GM10248 (cell line): ENCODE results near the gene PIP5K1B.

Source experiments
- CTCF ChIA-PET: fragments of 300-600 bp; sonication (Branson Sonifier 250); formaldehyde crosslinking; extraction: SDS; loops from one replicate; lab custom pipeline; 2021; ENCODE audit warnings: antibody characterized with exemption; lab: Yijun Ruan, JAX
- POLR2A ChIA-PET: fragments of 350-650 bp; sonication (Branson Sonifier 250); formaldehyde crosslinking; extraction: SDS; loops from one replicate; lab custom pipeline; 2020; ENCODE audit warnings: antibody characterized with exemption; lab: Yijun Ruan, JAX
- DNase-seq: peaks from one replicate; pipeline ENCODE4 v3.0.0; 2012; ENCODE audit errors: extremely low spot score
- TF ChIP-seq, protein P1 (sequence below): IDR thresholded peaks from 2 replicates; pipeline ENCODE4 v1.5.1; 2012; ENCODE audit warnings: mild to moderate bottlenecking, low read depth; ENCODE audit errors: extremely low read depth, missing control alignments, control extremely low read depth

PIP5K1B gene

DNA sequence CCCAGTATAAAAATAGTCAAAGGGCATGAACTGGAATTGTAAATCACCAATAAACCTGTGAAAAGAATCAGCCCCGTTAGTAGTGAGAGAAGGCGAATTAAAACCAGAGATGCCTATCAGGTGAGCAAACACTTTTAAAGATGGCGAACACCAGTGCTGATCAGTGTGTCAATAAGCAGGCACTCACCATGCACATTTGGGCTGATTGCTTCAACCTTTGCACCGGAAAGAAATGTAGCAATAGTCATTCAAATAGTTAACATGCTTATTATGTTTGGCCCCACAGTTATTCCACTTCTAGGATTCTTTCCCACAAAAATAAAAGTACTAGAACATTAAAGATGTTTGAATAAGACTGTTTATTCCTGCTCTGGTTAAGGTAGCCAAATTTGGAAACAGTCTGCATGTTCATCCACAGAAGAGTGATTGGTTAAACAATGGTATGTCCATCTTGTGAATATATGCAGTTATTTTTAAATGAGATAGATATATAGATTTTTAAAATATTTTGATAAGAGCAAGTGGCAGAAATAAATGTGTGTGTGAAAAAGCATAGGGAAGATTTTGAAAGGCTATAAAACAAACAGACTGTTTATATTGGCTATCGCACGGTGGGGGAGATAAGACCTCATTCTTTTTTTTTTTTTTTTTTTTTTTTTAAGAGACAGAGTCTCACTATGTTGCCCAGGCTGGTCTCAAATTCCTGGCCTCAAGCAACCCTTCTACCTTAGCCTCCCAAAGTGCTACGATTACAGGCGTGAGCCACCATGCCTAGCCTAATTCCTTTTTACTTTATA lies 112.2 kb downstream of the PIP5K1B start:
- ChIA-PET POLR2A (no interaction called here), CTCF (interaction anchor here (1.0 to 3.1 kb wide), 3 partner anchors 11 to 46 kb away, joined by 3 to 13 read pairs (median 3); no protein-coding TSS in a partner anchor)
- DNase-seq: no peak

DNA sequence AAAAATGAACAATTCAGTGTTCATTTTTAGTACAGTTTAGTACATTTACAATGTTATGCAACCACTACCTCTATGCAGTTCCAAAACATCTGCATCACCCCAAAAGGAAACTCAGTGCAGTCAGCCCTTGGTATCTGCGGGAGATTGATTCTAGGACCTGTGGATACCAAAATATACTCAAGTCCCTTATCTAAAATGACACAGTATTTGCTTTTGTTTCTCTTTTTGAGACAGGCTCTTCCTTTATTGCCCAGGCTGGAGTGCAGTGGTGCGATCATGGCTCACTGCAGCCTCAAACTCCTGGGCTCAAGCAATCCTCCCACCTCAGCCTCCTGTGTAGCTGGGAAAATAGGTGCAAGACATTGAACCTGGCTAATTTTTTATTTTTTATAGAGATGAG lies 114.0 kb downstream of the PIP5K1B start:
- DNase-seq: no peak
- ChIA-PET POLR2A (no interaction called here), CTCF (no interaction called here)
- TF ChIP-seq, protein P1, sequence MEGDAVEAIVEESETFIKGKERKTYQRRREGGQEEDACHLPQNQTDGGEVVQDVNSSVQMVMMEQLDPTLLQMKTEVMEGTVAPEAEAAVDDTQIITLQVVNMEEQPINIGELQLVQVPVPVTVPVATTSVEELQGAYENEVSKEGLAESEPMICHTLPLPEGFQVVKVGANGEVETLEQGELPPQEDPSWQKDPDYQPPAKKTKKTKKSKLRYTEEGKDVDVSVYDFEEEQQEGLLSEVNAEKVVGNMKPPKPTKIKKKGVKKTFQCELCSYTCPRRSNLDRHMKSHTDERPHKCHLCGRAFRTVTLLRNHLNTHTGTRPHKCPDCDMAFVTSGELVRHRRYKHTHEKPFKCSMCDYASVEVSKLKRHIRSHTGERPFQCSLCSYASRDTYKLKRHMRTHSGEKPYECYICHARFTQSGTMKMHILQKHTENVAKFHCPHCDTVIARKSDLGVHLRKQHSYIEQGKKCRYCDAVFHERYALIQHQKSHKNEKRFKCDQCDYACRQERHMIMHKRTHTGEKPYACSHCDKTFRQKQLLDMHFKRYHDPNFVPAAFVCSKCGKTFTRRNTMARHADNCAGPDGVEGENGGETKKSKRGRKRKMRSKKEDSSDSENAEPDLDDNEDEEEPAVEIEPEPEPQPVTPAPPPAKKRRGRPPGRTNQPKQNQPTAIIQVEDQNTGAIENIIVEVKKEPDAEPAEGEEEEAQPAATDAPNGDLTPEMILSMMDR: no peak

More for the DNA sequence above, 112.2 kb downstream of the PIP5K1B start:
- TF ChIP-seq, protein P1: no peak

DNA sequence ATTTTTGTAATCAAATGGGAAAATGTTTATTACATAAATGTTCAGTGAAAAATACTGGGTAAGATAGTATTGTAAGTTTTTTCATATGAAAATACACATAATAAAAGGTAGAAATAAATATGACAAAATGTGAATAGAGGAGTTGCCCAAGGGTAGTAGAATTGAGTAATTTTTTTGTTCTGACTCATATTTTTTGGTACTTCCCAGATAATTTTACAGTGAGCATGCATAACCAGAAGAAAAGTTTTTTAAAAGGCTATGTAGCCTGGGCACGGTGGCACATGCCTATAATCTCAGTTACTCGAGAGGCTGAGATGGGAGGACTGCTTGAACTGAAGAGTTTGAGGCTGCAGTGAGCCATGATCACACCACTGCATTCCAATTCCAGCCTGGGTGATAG lies 116.9 kb downstream of the PIP5K1B start:
- DNase-seq: no peak
- ChIA-PET POLR2A (no interaction called here), CTCF (interaction anchor here (1.3 kb wide), 1 partner anchor 24 kb away, joined by 4 read pairs; no protein-coding TSS in a partner anchor)
- TF ChIP-seq, protein P1: no peak

DNA sequence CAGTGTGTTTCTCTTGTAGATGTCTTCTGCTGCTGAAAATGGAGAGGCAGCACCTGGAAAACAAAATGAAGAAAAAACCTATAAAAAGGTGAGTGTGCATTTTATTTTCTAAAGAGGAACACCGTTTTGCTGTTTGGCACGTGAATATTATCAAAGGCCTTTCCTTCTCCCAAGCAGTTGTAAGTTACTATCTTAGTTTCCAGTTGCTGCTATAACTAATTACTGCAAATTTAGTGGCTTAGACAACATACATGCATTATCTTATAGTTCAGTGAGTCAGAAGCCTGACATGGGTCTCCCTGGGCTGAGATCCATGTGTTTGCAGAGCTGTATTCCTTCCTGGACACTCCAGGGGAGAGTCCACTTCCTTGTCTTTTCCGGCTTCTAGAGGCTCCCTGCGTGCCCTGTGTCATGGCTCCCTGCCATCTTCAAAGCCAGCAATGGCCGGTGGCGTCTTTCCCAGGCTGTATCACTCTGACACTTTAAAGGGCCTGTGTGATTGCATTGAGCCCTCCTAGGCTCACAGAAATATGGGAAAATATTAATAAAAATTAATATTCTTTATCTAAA lies 117.6 kb downstream of the PIP5K1B start:
- TF ChIP-seq, protein P1: no peak
- no peak for DNase-seq
- ChIA-PET CTCF (interaction anchor here (2.6 kb wide), 1 partner anchor 17 kb away, joined by 9 read pairs; no protein-coding TSS in a partner anchor), POLR2A (no interaction called here)

DNA sequence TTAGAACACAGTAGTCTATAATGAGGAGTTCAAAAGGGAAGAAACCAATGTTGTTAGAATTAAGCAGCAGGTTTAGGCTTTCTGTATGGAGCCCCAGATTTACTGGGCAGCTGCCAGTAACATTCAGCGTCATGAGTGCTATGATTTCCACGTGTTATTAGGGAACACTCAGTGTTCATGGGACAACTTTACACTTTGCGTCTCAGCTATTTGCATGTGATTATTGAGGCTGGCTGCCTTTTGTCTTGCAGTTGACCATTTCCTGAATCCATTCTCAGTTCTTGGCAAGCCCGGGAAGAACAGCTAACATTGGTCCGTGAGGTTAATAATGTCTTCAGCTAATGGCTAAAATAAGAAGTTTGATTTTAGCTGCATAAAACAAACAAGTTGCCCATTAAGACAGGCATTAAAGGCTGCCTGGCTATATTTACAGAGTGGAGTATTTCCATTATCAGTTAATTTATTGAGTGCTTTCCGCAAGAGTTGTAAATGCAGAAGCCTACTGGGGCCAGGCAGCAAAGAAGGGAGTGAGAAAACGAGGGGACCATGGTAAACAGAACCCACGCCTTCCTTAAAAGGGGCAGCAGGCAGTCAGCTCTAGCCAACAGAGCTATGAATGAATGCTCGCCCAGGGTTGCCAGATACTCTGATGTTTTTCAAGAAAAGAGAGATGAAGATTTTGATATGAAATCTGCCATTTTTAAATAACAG lies 120.9 kb downstream of the PIP5K1B start:
- no peak for DNase-seq
- TF ChIP-seq, protein P1: no peak
- POLR2A ChIA-PET: no interaction called here
- CTCF ChIA-PET: interaction anchor here (1.0 to 1.8 kb wide), 5 partner anchors 9 to 19 kb away, joined by 3 to 8 read pairs (median 4); no protein-coding TSS in a partner anchor

DNA sequence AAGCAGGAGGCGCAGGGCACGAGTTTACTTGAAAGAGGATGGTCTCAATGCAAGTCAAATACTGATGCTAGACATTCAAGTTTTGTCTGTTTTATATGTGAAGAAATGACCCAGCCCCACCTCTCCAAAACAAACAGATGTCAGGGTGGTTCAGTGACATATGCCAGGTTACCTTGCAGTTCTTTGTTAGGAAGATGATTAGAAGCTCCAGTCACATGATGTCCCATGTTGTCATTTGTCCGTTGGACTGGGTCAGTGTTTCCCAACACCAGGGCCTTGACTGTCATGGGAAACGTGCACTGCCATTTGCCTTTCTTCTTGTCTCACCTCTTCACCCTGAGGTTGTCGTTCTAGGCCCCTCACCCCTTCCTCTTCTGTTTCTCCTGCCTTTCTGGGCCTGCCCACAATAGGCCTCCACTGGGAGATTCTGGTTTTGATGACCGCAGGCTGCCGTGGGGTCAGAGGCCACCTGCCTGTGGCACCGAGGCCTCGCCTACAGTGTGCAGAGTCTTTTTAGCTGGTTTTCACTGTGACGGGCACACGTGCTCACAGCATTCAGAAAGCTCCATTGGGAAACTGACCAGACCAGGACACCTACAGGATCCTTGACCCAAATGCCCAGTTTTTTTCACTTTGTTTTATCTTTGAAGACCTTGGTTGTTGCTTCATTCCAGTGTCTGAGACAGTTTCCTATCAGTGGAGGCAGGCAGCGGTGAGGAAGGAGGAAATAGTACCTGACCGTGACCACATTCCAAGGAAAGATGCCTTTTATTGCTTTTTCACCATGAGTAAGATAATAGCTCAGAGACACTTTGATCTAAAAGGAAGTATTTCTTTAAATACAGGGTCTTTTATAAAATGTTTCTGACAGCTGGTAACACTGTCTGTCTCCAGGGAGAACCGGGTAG lies 123.1 kb downstream of the PIP5K1B start:
- no peak for DNase-seq
- ChIA-PET POLR2A (no interaction called here), CTCF (interaction anchor here (0.7 to 2.0 kb wide), 4 partner anchors 10 to 168 kb away, joined by 3 to 9 read pairs (median 3); no protein-coding TSS in a partner anchor)
- TF ChIP-seq, protein P1: no peak
